BJ (cell line): ENCODE measurements around the gene BORA. TPM values are rescaled to one million over a fixed set of nuclear protein-coding genes. Genes with fewer than 3 reads are reported as not detected.

Experiments used
- CTCF ChIA-PET: fragments of 350-600 bp; formaldehyde crosslinking; extraction: SDS; loops from one replicate; lab custom pipeline; 2021; ENCODE audit warnings: antibody characterized with exemption, inconsistent platforms; lab: Yijun Ruan, JAX
- POLR2A ChIA-PET: fragments of 300-600 bp; sonication (Branson Sonifier 250); formaldehyde crosslinking; extraction: SDS; loops from one replicate; lab custom pipeline; 2021; ENCODE audit warnings: antibody characterized with exemption; lab: Charles Lee
- DNase-seq: peaks from one replicate; pipeline ENCODE4 v3.0.0-alpha.2; 2011; ENCODE audit warnings: low read depth
- H3K27me3 ChIP-seq: 2 replicates; pipeline ENCODE4 v1.6.0; 2011; ENCODE audit warnings: low read length; ENCODE audit not compliant: control insufficient read depth, insufficient read depth
- H3K36me3 ChIP-seq: 2 replicates; pipeline ENCODE4 v1.5.1; 2011; ENCODE audit warnings: low read length; ENCODE audit not compliant: control insufficient read depth, insufficient read depth
- H3K4me3 ChIP-seq: 2 replicates; pipeline ENCODE4 v1.5.1; 2011; ENCODE audit warnings: low read depth, mild to moderate bottlenecking, control low read depth, low read length
- CTCF ChIP-seq: IDR thresholded peaks from 2 replicates; pipeline ENCODE4 v1.5.1; 2011; ENCODE audit warnings: low read depth, mild to moderate bottlenecking, control low read depth, inconsistent platforms, low read length, moderate library complexity; ENCODE audit not compliant: insufficient read depth
- polyA plus RNA-seq: library from polyadenylated mRNA; depleted of rRNA; stranded (reverse); fragments of >200 nt; gene quantifications from 2 replicates; pipeline ENCODE4 v1.2.3, GENCODE V29; 2011

BORA gene
- polyA plus RNA-seq, 1 experiment = 2.0 TPM

GRCh38 chr13:72692884-72693514 is 34.7 kb upstream of the BORA start:
- H3K27me3 ChIP-seq = no peaks in the 10 kb centered on the region
- CTCF ChIA-PET = no interaction called here
- TF ChIP-seq CTCF = no peak
- POLR2A ChIA-PET = no interaction called here
- DNase-seq = no peak
- no peak overlapping the region for H3K4me3 ChIP-seq
- H3K36me3 ChIP-seq = no peaks in the 10 kb centered on the region

- Histone ChIP-seq H3K36me3 (no peaks in the 10 kb centered on the region), H3K4me3 (no peak overlapping the region), H3K27me3 (no peaks in the 10 kb centered on the region)
- POLR2A ChIA-PET = no interaction called here
- CTCF ChIA-PET = interaction anchor here (1.1 to 1.8 kb wide), 2 partner anchors 51 to 59 kb away, joined by 4 read pairs; no protein-coding TSS in a partner anchor
- TF ChIP-seq CTCF = no peak
- no peak for DNase-seq
Observed at GRCh38 chr13:72693832-72694231, 33.9 kb upstream of the BORA start.

GRCh38 chr13:72694314-72694713 is 33.4 kb upstream of the BORA start:
- CTCF ChIA-PET = interaction anchor here (1.1 to 1.8 kb wide), 2 partner anchors 51 to 60 kb away, joined by 4 read pairs; no protein-coding TSS in a partner anchor

GRCh38 chr13:72696579-72696978 is 31.1 kb upstream of the BORA start:
- no peaks in the 10 kb centered on the region for H3K27me3 ChIP-seq
- no peak for DNase-seq
- H3K36me3 ChIP-seq = no peaks in the 10 kb centered on the region
- CTCF ChIA-PET = interaction anchor here (1.2 to 3.3 kb wide), 4 partner anchors 10 to 53 kb away, joined by 3 to 15 read pairs (median 6); no protein-coding TSS in a partner anchor
- POLR2A ChIA-PET = no interaction called here
- no peak overlapping the region for H3K4me3 ChIP-seq
- peak; percentile 16; the same call in 1 of the 2 replicates for TF ChIP-seq CTCF

More at GRCh38 chr13:72694314-72694713, 33.4 kb upstream of the BORA start:
- DNase-seq = no peak
- POLR2A ChIA-PET = no interaction called here
- no peak overlapping the region for H3K4me3 ChIP-seq
- TF ChIP-seq CTCF = no peak
- H3K27me3 ChIP-seq = no peaks in the 10 kb centered on the region
- no peaks in the 10 kb centered on the region for H3K36me3 ChIP-seq

GRCh38 chr13:72698164-72698563 is 29.6 kb upstream of the BORA start:
- H3K4me3 ChIP-seq = no peak overlapping the region
- ChIA-PET CTCF (interaction anchor here (3.3 kb wide), 1 partner anchor 55 kb away, joined by 15 read pairs; no protein-coding TSS in a partner anchor), POLR2A (no interaction called here)
- H3K27me3 ChIP-seq = no peaks in the 10 kb centered on the region
- H3K36me3 ChIP-seq = no peaks in the 10 kb centered on the region
- DNase-seq = no peak
- TF ChIP-seq CTCF = no peak
